Activated CD4-positive, alpha-beta memory T cell treated with anti-CD3 and anti-CD28 coated beads for 36 hours (primary cell): Measurements from ENCODE around the gene PHAF1. TPM values are rescaled to one million over a fixed set of nuclear protein-coding genes. Genes with fewer than 3 reads are reported as not detected.

Experiments used
- CTCF ChIA-PET: fragments of 350-600 bp; sonication (Branson Sonifier 250); formaldehyde crosslinking; loops from one replicate; lab custom pipeline; 2021; ENCODE audit warnings: antibody characterized with exemption, inconsistent platforms; lab: Charles Lee
- POLR2A ChIA-PET: fragments of 350-600 bp; sonication (Branson Sonifier 250); formaldehyde crosslinking; loops from one replicate; lab custom pipeline; 2021; ENCODE audit warnings: antibody characterized with exemption; lab: Charles Lee
- DNase-seq: peaks from one replicate; pipeline ENCODE4 v3.0.0-alpha.2; 2020
- H3K27ac Mint-ChIP-seq: one replicate; pipeline ENCODE4 v1.8.0; 2021; ENCODE audit warnings: mixed read lengths
- H3K27me3 Mint-ChIP-seq: one replicate; pipeline ENCODE4 v1.8.0; 2021; ENCODE audit warnings: mixed read lengths
- H3K36me3 Mint-ChIP-seq: one replicate; pipeline ENCODE4 v1.8.0; 2021; ENCODE audit warnings: mixed read lengths
- H3K4me1 Mint-ChIP-seq: one replicate; pipeline ENCODE4 v1.8.0; 2021; ENCODE audit warnings: low read depth, mixed read lengths
- H3K4me3 Mint-ChIP-seq: one replicate; pipeline ENCODE4 v1.8.0; 2021; ENCODE audit warnings: mild to moderate bottlenecking, mixed read lengths
- H3K9me3 Mint-ChIP-seq: one replicate; pipeline ENCODE4 v1.8.0; 2021; ENCODE audit warnings: mixed read lengths
- intact Hi-C: fragments of 100-400 bp; cut with micrococcal nuclease; formaldehyde crosslinking; loops from one replicate; pipeline ENCODE4 v1.15.1; 2023
- total RNA-seq, 2 experiments: library from RNA; stranded (reverse); gene quantifications; one replicate each; pipeline ENCODE4 v1.2.3, GENCODE V29; 2021

Gene PHAF1
- total RNA-seq, 2 experiments from 2014 or later, result 11.4 to 12.3 TPM

- Mint-ChIP-seq H3K4me3 (peak overlapping the region; percentile 64), H3K27me3 (peaks cover 31% of the 10 kb centered on the region), H3K9me3 (no peaks in the 10 kb centered on the region), H3K27ac (no peak overlapping the region), H3K36me3 (no peaks in the 10 kb centered on the region), H3K4me1 (peaks cover 38% of the 10 kb centered on the region)
- ChIA-PET CTCF (interaction anchor here (2.0 to 5.1 kb wide), 5 partner anchors 9 to 155 kb away, joined by 8 to 39 read pairs (median 16); partner anchors contain the start of genes FBXL8, HSF4 and TRADD), POLR2A (interaction anchor here (1.1 kb wide), 1 partner anchor 9 kb away, joined by 4 read pairs; no protein-coding TSS in a partner anchor)
- intact Hi-C loops, result loop anchor here (10.0 kb wide), 1 partner anchor 911 kb away; the partner anchor contains the start of gene NFATC3
- no peak for DNase-seq
These were observed 63.6 kb downstream of the PHAF1 start for GRCh38 chr16:67173323-67173722.

DNA sequence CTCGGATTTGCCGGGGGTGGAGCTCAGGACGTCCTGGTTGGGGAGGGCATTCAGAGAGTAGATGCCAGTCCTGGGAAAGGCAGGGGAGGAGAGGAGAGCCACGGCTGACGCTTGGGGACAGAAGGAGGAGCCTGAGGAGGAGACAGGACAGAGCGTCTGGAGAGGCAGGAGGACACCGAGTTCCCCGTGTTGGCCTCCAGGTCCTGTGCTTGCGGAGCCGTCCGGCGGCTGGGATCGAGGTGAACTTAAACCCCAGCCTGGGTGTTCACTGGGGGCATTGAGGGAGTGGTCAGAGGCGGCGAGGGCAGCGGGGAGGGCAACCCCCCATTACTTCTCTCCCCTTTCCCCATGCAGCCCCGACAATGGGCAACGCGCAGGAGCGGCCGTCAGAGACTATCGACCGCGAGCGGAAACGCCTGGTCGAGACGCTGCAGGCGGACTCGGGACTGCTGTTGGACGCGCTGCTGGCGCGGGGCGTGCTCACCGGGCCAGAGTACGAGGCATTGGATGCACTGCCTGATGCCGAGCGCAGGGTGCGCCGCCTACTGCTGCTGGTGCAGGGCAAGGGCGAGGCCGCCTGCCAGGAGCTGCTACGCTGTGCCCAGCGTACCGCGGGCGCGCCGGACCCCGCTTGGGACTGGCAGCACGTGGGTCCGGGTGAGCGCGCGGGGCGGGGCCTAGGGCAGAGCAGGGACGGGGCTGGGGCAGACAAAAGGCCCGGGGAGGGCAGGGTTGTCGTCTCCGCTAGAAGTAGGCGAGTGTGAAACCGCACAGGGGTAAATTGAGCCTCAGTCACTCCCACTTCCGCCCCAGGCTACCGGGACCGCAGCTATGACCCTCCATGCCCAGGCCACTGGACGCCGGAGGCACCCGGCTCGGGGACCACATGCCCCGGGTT lies 64.3 kb downstream of the PHAF1 start:
- H3K27ac Mint-ChIP-seq, result no peak overlapping the region
- no peaks in the 10 kb centered on the region for H3K36me3 Mint-ChIP-seq
- H3K9me3 Mint-ChIP-seq, result no peaks in the 10 kb centered on the region
- intact Hi-C loops, result loop anchor here (1.0 to 10.0 kb wide), 2 partner anchors 9 to 911 kb away; partner anchors contain the start of genes MATCAP1 and NFATC3
- peaks cover 42% of the 10 kb centered on the region for H3K4me1 Mint-ChIP-seq
- peak; percentile 79 for DNase-seq
- peaks cover 25% of the 10 kb centered on the region for H3K27me3 Mint-ChIP-seq
- H3K4me3 Mint-ChIP-seq, result peak overlapping the region; percentile 64
- POLR2A ChIA-PET, result interaction anchor here (0.8 to 1.3 kb wide), 5 partner anchors 8 to 70 kb away, joined by 3 to 4 read pairs (median 4); partner anchors contain the start of gene HSF4
- CTCF ChIA-PET, result interaction anchor here (0.9 to 5.1 kb wide), 9 partner anchors 10 to 157 kb away, joined by 3 to 39 read pairs (median 8); partner anchors contain the start of genes FBXL8, HSF4 and TRADD

- peaks cover 25% of the 10 kb centered on the region for H3K27me3 Mint-ChIP-seq
- CTCF ChIA-PET, result interaction anchor here (0.8 to 5.1 kb wide), 11 partner anchors 10 to 222 kb away, joined by 3 to 39 read pairs (median 7); partner anchors contain the start of genes CES3 and HSF4
- no peak overlapping the region for H3K4me3 Mint-ChIP-seq
- intact Hi-C loops, result loop anchor here (1.0 to 10.0 kb wide), 2 partner anchors 9 to 910 kb away; partner anchors contain the start of genes MATCAP1 and NFATC3
- peaks cover 38% of the 10 kb centered on the region for H3K4me1 Mint-ChIP-seq
- H3K27ac Mint-ChIP-seq, result no peak overlapping the region
- no peaks in the 10 kb centered on the region for H3K9me3 Mint-ChIP-seq
- POLR2A ChIA-PET, result interaction anchor here (0.6 to 1.5 kb wide), 8 partner anchors 10 to 70 kb away, joined by 3 to 4 read pairs (median 4); partner anchors contain the start of gene HSF4
- H3K36me3 Mint-ChIP-seq, result no peaks in the 10 kb centered on the region
- DNase-seq, result no peak
These were observed 65.0 kb downstream of the PHAF1 start for GRCh38 chr16:67174706-67175231.

- intact Hi-C loops, result loop anchor here (10.0 kb wide), 1 partner anchor 908 kb away; the partner anchor contains the start of gene NFATC3
- Mint-ChIP-seq H3K27ac (no peak overlapping the region), H3K36me3 (no peaks in the 10 kb centered on the region), H3K27me3 (peaks cover 14% of the 10 kb centered on the region), H3K9me3 (no peaks in the 10 kb centered on the region), H3K4me1 (peaks cover 26% of the 10 kb centered on the region), H3K4me3 (no peak overlapping the region)
- no peak for DNase-seq
- ChIA-PET POLR2A (interaction anchor here (0.9 to 1.0 kb wide), 2 partner anchors 12 to 13 kb away, joined by 3 read pairs; partner anchors contain the start of gene HSF4), CTCF (interaction anchor here (0.7 to 5.1 kb wide), 8 partner anchors 9 to 215 kb away, joined by 4 to 39 read pairs (median 6); partner anchors contain the start of gene CES3)
These were observed 66.9 kb downstream of the PHAF1 start for GRCh38 chr16:67176662-67177061.

DNA sequence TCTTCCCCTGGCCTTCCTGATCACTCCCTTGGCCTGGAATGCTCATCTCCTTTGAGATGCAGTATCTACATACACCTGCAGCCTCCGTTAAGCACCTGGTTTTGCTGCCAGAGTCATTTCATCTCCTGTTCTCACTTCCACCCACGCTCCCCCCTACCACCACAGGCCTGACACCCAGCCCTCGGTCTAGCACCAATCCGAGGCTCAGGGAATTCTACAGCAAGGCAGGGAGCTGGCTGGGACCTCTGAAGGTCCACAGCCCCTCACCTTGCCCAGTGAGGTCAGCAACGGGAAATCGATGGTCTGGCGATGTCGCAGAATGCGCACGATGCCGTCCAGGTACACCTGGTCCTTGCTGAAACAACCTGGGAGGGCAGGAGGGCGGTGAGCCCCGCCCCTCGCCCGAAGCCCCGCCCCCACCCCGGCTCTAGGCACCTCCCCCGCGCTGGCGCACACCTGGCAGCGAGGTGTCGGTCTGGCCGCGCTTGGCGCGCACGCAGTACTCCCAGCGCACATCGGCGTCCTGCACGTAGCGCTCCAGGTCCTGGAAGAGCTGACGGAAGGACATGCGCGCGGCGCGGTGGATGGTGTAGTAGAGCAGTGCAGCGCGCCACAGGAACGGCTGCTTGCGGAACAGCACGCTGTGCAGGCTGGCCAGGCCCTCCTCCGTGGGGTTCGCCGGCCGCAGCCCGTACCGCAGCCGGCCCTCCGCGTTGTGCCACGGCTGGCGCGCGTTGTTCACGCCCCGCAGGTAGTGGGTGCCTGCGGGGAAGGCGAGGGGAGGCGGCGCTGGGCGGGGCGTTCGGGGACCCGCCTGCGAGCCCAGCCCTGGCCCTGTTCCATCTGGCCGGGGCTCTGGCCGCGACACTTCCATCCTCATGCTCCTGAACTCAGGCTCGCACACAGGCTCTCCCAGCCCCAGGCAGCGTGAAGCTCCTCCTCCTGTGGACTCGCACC lies 68.3 kb downstream of the PHAF1 start:
- Mint-ChIP-seq H3K9me3 (no peaks in the 10 kb centered on the region), H3K4me3 (peak overlapping the region; percentile 46), H3K27ac (peak overlapping the region; percentile 8), H3K27me3 (peaks cover 9% of the 10 kb centered on the region), H3K36me3 (no peaks in the 10 kb centered on the region), H3K4me1 (peaks cover 25% of the 10 kb centered on the region)
- DNase-seq, result peak; percentile 73
- intact Hi-C loops, result loop anchor here (10.0 kb wide), 1 partner anchor 907 kb away; the partner anchor contains the start of gene NFATC3
- ChIA-PET CTCF (interaction anchor here (0.5 to 5.1 kb wide), 9 partner anchors 7 to 344 kb away, joined by 3 to 39 read pairs (median 4); no protein-coding TSS in a partner anchor), POLR2A (interaction anchor here (0.9 to 1.0 kb wide), 2 partner anchors 13 to 15 kb away, joined by 3 read pairs; partner anchors contain the start of gene HSF4)

DNA sequence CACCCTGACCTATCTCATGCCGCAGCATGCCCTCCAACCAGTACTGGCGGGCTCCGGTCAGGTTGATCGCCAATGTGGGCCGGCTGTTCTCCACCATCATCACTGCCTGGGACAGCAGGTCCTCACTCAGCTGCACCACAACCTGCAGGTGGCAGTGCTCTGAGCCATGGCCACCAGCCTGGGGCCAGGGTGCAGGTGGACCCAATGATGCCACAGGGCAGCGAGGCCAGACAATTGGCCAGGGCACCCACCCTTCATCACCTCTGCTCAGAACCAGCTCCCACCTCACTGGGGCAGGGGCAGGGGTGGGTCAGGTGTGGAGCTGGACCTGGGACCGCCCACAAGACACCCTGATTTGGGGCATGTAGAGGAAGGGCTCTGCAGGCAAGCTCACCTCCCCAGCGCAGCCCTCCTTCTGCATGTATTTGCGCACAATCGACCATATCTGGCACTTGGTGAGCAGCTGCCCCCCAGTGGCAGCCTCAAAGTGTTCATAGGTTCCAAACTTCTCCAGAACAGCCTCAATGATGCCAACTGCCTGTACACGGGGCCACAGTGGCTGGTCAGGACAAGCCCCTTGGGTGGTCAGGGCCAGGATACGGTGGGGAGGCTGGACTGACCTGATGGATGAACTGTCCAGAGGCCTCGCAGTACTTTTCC lies 69.8 kb downstream of the PHAF1 start:
- H3K27ac Mint-ChIP-seq, result no peak overlapping the region
- peaks cover 15% of the 10 kb centered on the region for H3K4me1 Mint-ChIP-seq
- H3K27me3 Mint-ChIP-seq, result peaks cover 2% of the 10 kb centered on the region
- CTCF ChIA-PET, result interaction anchor here (0.8 kb wide), 1 partner anchor 22 kb away, joined by 3 read pairs; no protein-coding TSS in a partner anchor
- no peaks in the 10 kb centered on the region for H3K36me3 Mint-ChIP-seq
- H3K9me3 Mint-ChIP-seq, result no peaks in the 10 kb centered on the region
- DNase-seq, result no peak
- POLR2A ChIA-PET, result no interaction called here
- H3K4me3 Mint-ChIP-seq, result no peak overlapping the region
- intact Hi-C loops, result loop anchor here (10.0 kb wide), 1 partner anchor 905 kb away; the partner anchor contains the start of gene NFATC3

DNA sequence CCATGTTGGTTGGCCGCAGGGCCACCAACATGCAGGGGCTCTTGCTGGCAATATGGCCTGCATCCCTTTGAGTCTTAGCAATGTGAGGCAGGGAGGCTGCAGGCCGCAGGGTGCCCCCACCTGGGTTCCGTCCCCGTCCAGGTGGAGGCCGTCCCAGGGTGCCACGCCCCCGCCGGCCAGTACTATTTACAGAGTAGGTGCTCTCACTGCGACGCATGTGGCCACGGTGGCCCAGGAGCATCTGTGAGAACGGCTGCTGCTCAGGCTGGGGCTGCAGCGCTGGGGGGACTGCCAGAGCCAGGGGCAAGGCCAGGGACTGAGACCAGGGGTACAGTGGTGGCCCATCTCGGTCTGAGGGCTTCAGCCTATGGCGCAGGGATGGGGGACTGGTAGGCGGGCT lies 70.4 kb downstream of the PHAF1 start:
- Mint-ChIP-seq H3K4me3 (no peak overlapping the region), H3K27me3 (peaks cover 4% of the 10 kb centered on the region), H3K4me1 (peaks cover 18% of the 10 kb centered on the region), H3K27ac (no peak overlapping the region), H3K9me3 (no peaks in the 10 kb centered on the region), H3K36me3 (no peaks in the 10 kb centered on the region)
- intact Hi-C loops, result no loop called here
- POLR2A ChIA-PET, result no interaction called here
- CTCF ChIA-PET, result interaction anchor here (1.4 kb wide), 1 partner anchor 162 kb away, joined by 6 read pairs; no protein-coding TSS in a partner anchor
- no peak for DNase-seq

- CTCF ChIA-PET, result interaction anchor here (0.8 to 1.4 kb wide), 3 partner anchors 17 to 164 kb away, joined by 3 to 6 read pairs (median 3); no protein-coding TSS in a partner anchor
- Mint-ChIP-seq H3K27ac (no peak overlapping the region), H3K4me1 (peaks cover 22% of the 10 kb centered on the region), H3K9me3 (no peaks in the 10 kb centered on the region), H3K4me3 (no peak overlapping the region), H3K27me3 (peaks cover 8% of the 10 kb centered on the region), H3K36me3 (no peaks in the 10 kb centered on the region)
- POLR2A ChIA-PET, result no interaction called here
- DNase-seq, result no peak
- intact Hi-C loops, result no loop called here
These were observed 71.6 kb downstream of the PHAF1 start for GRCh38 chr16:67181346-67181745.

DNA sequence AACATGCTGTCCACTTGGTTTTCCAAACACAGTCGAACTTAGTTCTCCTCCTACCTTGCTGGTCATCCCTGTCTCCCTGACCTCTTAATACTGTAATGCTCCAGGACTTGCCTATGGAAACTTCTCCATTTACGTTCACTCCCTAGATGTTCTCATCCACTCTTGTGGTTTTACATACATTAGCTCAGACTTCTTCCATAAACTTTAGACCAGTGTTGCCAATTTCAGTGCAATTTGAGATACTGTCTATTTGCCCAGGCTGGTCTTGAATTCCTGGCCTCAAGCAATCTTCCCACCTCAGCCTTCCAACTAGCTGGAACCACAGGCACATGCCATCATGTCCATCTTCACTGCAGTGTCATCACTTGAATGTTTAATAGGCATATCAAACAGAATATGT lies 72.5 kb downstream of the PHAF1 start:
- no peaks in the 10 kb centered on the region for H3K36me3 Mint-ChIP-seq
- H3K27ac Mint-ChIP-seq, result no peak overlapping the region
- no peak for DNase-seq
- CTCF ChIA-PET, result interaction anchor here (0.6 to 4.0 kb wide), 5 partner anchors 14 to 221 kb away, joined by 3 to 57 read pairs (median 4); partner anchors contain the start of gene CES3
- H3K4me3 Mint-ChIP-seq, result no peak overlapping the region
- H3K9me3 Mint-ChIP-seq, result no peaks in the 10 kb centered on the region
- intact Hi-C loops, result loop anchor here (2.0 kb wide), 2 partner anchors 65 to 197 kb away; partner anchors contain the start of gene FHOD1
- peaks cover 22% of the 10 kb centered on the region for H3K4me1 Mint-ChIP-seq
- peaks cover 8% of the 10 kb centered on the region for H3K27me3 Mint-ChIP-seq
- POLR2A ChIA-PET, result interaction anchor here (1.2 kb wide), 1 partner anchor 9 kb away, joined by 4 read pairs; no protein-coding TSS in a partner anchor

DNA sequence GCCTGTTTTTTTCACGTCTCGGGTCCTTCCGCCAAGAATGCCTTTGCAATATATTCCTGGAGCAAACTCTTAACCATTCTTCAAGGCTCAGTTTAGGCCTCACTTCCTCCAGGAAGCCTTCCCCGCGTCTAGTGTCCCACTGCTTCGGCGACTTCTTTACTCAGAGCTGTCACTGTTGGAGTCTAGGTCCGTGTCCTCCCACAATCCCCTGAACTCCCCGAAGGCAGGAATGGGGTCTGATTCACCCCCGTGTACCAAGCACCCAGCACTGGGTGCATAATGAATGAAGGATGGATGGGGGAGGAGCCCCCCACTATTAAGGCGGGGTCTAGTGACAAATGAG lies 73.5 kb downstream of the PHAF1 start:
- no peak for DNase-seq
- Mint-ChIP-seq H3K27me3 (peaks cover 8% of the 10 kb centered on the region), H3K9me3 (no peaks in the 10 kb centered on the region), H3K4me3 (no peak overlapping the region), H3K27ac (no peak overlapping the region), H3K4me1 (peaks cover 16% of the 10 kb centered on the region), H3K36me3 (no peaks in the 10 kb centered on the region)
- CTCF ChIA-PET, result interaction anchor here (0.6 to 4.0 kb wide), 5 partner anchors 26 to 222 kb away, joined by 3 to 57 read pairs (median 4); partner anchors contain the start of gene CES3
- intact Hi-C loops, result loop anchor here (1.0 to 2.0 kb wide), 5 partner anchors 9 to 198 kb away; partner anchors contain the start of genes E2F4, FBXL8, FHOD1 and TRADD
- POLR2A ChIA-PET, result interaction anchor here (0.5 to 1.4 kb wide), 4 partner anchors 23 to 170 kb away, joined by 3 read pairs; partner anchors contain the start of gene FHOD1
